ENCODE measurements around the gene EPB41. TPM values are rescaled to one million over a fixed set of nuclear protein-coding genes. Genes with fewer than 3 reads are reported as not detected.
A peak's percentile ranks its signal among the peaks of the same experiment; 100 is the strongest.

Gene EPB41
- total and polyA plus RNA-seq, 9 of the 15 experiments (the other 6 are each of a cell fraction or from before 2014, with no cell fraction given) = 3.7 to 213 (median 141) TPM

GRCh38 chr1:28886731-28887418 is 27.5 kb upstream of the EPB41 start (continued):
- TF ChIP-seq TSHZ1 (CRISPR knock-in tag; IDR thresholded peaks at IDR 0.05) (no peak), RBM25 (IDR thresholded peaks at IDR 0.05; ENCODE audit: low read depth, low read length, severe bottlenecking) (peak; percentile 98), ZNF3 (CRISPR knock-in tag; IDR thresholded peaks at IDR 0.05) (no peak), ETV5 (CRISPR knock-in tag; IDR thresholded peaks at IDR 0.05; ENCODE audit: low read depth) (peak; percentile 39; the same call in 1 of the 2 replicates)

- Histone ChIP-seq H4K20me1 (replicated peaks; ENCODE audit: control insufficient read depth, insufficient read depth, low read length) (peaks cover 21% of the 10 kb centered on the region; the same call in 1 of the 2 replicates), H3K4me2 (ENCODE audit: insufficient read depth, low read length) (peak overlapping the region; percentile 97), H3K4me3 (peak overlapping the region; percentile 81), H3K9me3 (replicated peaks; ENCODE audit: control insufficient read depth, insufficient read depth, low read depth, low read length) (no peaks in the 10 kb centered on the region), H3K27ac (ENCODE audit: extremely low read depth, low read depth, low read length) (peak overlapping the region; percentile 87), H3K9ac (ENCODE audit: insufficient read depth in 1 of 2, low read depth in 2 of 2, low read length in 2 of 2) (peak overlapping the region; percentile 93 to 96), H3K36me3 (ENCODE audit: control insufficient read depth, insufficient read depth, low read length) (peaks cover 33% of the 10 kb centered on the region), H3K79me2 (ENCODE audit: control insufficient read depth, insufficient read depth, low read length) (peaks cover 65% of the 10 kb centered on the region), H3K27me3 (ENCODE audit: control insufficient read depth in 2 of 2, insufficient read depth in 2 of 2, low read length in 2 of 2) (no peaks in the 10 kb centered on the region), H3K9me1 (ENCODE audit: control insufficient read depth, insufficient read depth, low read length) (peaks cover 13% of the 10 kb centered on the region), H3K4me1 (replicated peaks in 1 of 2; ENCODE audit: control insufficient read depth in 2 of 2, insufficient read depth in 2 of 2, low read length in 2 of 2) (peaks cover 62 to 81% of the 10 kb centered on the region in 2 experiments), H2AFZ (ENCODE audit: low read depth, low read length) (peak overlapping the region; percentile 92)
- ATAC-seq = peak; percentile 8
- DNase-seq (ENCODE audit: extremely low read depth in 1 of 4, low spot score in 3 of 4) = peak; percentile 31 to 70 (median 61)
- 1% methylated on average over 38 of the region's 41 CpGs for WGBS (ENCODE audit: insufficient coverage, low coverage, missing lambda C conversion rate)
- in situ Hi-C loops (cut with MboI) (no loop called here), intact Hi-C loops (cut with micrococcal nuclease) (no loop called here)
- CTCF ChIA-PET (ENCODE audit: low intra/inter-chr PET ratio) = interaction anchor here (0.9 kb wide), 1 partner anchor 146 kb away, joined by 3 read pairs; no protein-coding TSS in a partner anchor
- no peak for FAIRE-seq
- POLR2A ChIA-PET = interaction anchor here (0.6 to 2.7 kb wide), 2 partner anchors 15 to 116 kb away, joined by 3 to 14 read pairs; no protein-coding TSS in a partner anchor
- BruUV-seq (replicated peaks) = TSS peak; percentile 40
- TF ChIP-seq PRMT5 (CRISPR knock-in tag; IDR thresholded peaks at IDR 0.05) (no peak), XRCC4 (IDR thresholded peaks at IDR 0.05; ENCODE audit: extremely low read depth, insufficient read depth, insufficient read length) (no peak), ZBTB34 (CRISPR knock-in tag; IDR thresholded peaks at IDR 0.05) (no peak), NBN (IDR thresholded peaks at IDR 0.05; ENCODE audit: low read depth) (no peak), MTA2 (IDR thresholded peaks at IDR 0.05; ENCODE audit: low read depth) (no peak), ZNF140 (CRISPR knock-in tag; IDR thresholded peaks at IDR 0.05) (no peak), ZNF589 (CRISPR knock-in tag; IDR thresholded peaks at IDR 0.05; ENCODE audit: low read depth) (no peak), SMAD4 (CRISPR knock-in tag; conservative IDR thresholded peaks at IDR 0.05) (peak; percentile 33), COPS2 (conservative IDR thresholded peaks at IDR 0.05) (no peak), CCNT2 (IDR thresholded peaks at IDR 0.05; ENCODE audit: borderline replicate concordance, extremely low read depth, insufficient read length, low read depth, low read length) (peak; percentile 57), CAMTA2 (CRISPR knock-in tag; conservative IDR thresholded peaks at IDR 0.05) (no peak), RAD51 (IDR thresholded peaks at IDR 0.05; ENCODE audit: borderline replicate concordance, low read depth) (no peak)
Observed at GRCh38 chr1:28887419-28887834, 26.9 kb upstream of the EPB41 start.
